IPS-20b (cell line): Measurements from ENCODE around the gene INTS4.
"Not testable (repeated sequence)": the region's sequence is repeated elsewhere in the genome, so short reads cannot be mapped to it uniquely, and the experiment has no call there.

ENCODE experiments used
- H3K27ac ChIP-seq: one replicate; pipeline ENCODE4 v1.5.1; 2013; ENCODE audit warnings: low read length
- H3K27me3 ChIP-seq: 2 replicates; pipeline ENCODE4 v1.6.1; 2013; ENCODE audit warnings: mild to moderate bottlenecking, low read length, inconsistent platforms; ENCODE audit not compliant: insufficient read depth
- H3K36me3 ChIP-seq: 2 replicates; pipeline ENCODE4 v1.6.1; 2013; ENCODE audit warnings: low read depth, mild to moderate bottlenecking, inconsistent platforms, low read length, moderate library complexity; ENCODE audit not compliant: insufficient read depth
- H3K4me1 ChIP-seq: 2 replicates; pipeline ENCODE4 v1.6.1; 2013; ENCODE audit warnings: mild to moderate bottlenecking, control low read depth, inconsistent platforms, low read length, moderate library complexity; ENCODE audit not compliant: insufficient read depth
- H3K4me3 ChIP-seq: 2 replicates; pipeline ENCODE4 v1.5.1; 2013; ENCODE audit warnings: mild to moderate bottlenecking, low read length, inconsistent platforms
- H3K9ac ChIP-seq: 2 replicates; pipeline ENCODE4 v1.6.1; 2013; ENCODE audit warnings: low read depth, mild to moderate bottlenecking, inconsistent platforms, low read length, moderate library complexity
- H3K9me3 ChIP-seq: 2 replicates; pipeline ENCODE4 v1.6.1; 2013; ENCODE audit warnings: mild to moderate bottlenecking, low read depth, low read length, inconsistent platforms; ENCODE audit not compliant: insufficient read depth

INTS4 gene, protein sequence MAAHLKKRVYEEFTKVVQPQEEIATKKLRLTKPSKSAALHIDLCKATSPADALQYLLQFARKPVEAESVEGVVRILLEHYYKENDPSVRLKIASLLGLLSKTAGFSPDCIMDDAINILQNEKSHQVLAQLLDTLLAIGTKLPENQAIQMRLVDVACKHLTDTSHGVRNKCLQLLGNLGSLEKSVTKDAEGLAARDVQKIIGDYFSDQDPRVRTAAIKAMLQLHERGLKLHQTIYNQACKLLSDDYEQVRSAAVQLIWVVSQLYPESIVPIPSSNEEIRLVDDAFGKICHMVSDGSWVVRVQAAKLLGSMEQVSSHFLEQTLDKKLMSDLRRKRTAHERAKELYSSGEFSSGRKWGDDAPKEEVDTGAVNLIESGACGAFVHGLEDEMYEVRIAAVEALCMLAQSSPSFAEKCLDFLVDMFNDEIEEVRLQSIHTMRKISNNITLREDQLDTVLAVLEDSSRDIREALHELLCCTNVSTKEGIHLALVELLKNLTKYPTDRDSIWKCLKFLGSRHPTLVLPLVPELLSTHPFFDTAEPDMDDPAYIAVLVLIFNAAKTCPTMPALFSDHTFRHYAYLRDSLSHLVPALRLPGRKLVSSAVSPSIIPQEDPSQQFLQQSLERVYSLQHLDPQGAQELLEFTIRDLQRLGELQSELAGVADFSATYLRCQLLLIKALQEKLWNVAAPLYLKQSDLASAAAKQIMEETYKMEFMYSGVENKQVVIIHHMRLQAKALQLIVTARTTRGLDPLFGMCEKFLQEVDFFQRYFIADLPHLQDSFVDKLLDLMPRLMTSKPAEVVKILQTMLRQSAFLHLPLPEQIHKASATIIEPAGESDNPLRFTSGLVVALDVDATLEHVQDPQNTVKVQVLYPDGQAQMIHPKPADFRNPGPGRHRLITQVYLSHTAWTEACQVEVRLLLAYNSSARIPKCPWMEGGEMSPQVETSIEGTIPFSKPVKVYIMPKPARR

GRCh38 chr11:77994434-77995362 lies at the start of gene INTS4:
Gene INTS4, minus strand, starts transcription at chr11:77994668. Its CDS starts 25 bp downstream, at chr11:77994643.
- peak within 1 kb of the TSS; percentile 83 for H3K27ac ChIP-seq
- H3K36me3 ChIP-seq: peaks cover 13% of the 10 kb centered on the region
- H3K9ac ChIP-seq: peak within 1 kb of the TSS; percentile 91
- peaks cover 5% of the 10 kb centered on the region; the same call in 1 of the 2 replicates for H3K4me1 ChIP-seq
- no peaks in the 10 kb centered on the region for H3K27me3 ChIP-seq
- H3K4me3 ChIP-seq: peak within 1 kb of the TSS; percentile 93
- no peaks in the 10 kb centered on the region for H3K9me3 ChIP-seq

DNA sequence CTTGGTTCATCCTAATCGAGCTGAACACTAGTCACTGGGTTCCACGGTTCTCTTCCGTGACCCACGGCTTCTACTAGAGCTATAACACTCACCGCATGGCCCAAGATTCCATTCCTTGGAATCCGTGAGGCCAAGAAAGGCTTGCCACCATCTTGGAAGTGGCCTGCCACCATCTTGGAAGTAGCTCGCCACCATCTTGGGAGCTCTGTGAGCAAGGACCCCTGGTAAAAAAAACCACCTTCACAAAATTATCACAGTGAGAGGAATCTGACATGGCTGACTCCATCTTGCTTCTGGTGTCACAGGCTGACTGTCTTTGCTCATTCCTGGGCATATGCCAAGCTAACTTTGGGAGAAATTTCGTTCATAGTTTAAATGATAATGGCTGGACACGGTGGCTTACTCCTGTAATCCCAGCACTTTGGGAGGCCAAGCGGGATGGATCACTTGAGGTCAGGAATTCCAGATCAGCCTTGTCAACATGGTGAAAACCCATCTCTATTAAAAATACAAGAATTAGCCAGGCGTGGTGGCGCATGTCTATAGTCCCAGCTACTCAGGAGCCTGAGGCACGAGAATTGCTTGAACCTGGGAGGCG lies 47.5 kb upstream of the INTS4 start:
- no peaks in the 10 kb centered on the region for H3K9me3 ChIP-seq
- H3K36me3 ChIP-seq: no peaks in the 10 kb centered on the region
- H3K27me3 ChIP-seq: peaks cover 8% of the 10 kb centered on the region; the same call in 1 of the 2 replicates
- H3K9ac ChIP-seq: no peak overlapping the region
- no peak overlapping the region for H3K4me3 ChIP-seq
- H3K27ac ChIP-seq: no peak overlapping the region
- no peaks in the 10 kb centered on the region for H3K4me1 ChIP-seq

GRCh38 chr11:78041380-78041719 lies 46.9 kb upstream of the INTS4 start:
- not testable (repeated sequence) for H3K27ac ChIP-seq, H3K27me3 ChIP-seq, H3K9me3 ChIP-seq, H3K36me3 ChIP-seq, H3K9ac ChIP-seq, H3K4me3 ChIP-seq, H3K4me1 ChIP-seq

DNA sequence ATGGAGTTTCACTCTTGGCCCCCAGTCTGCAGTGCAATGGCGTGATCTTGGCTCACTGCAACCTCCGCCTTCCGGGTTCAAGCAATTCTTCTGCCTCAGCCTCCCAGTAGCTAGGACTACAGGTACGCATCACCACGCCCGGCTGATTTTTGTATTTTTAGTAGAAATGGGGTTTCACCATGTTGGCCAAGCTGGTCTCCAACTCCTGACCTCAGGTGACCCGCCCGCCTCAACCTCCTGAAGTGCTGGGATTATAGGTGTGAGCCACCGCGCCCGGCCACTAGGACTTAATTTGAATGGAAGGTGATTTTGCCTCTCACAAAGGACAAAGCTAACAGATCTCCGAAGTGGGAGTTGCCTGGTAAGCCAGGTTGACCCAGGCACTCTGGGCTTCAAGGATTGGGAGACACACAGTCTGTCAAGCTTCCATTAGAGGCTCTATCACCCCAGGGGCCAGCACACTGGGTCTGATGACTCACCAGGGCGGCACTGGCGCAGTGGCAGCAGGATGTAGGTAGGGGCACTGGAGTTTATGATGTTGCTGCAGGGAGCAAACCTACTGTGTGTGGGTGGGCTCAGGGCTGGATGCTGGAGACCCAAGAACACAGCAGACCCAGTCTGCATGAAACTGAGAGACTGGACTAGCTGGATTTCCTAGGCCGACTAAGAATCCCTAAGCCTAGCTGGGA lies 46.4 kb upstream of the INTS4 start:
- H3K4me3 ChIP-seq: no peak overlapping the region
- no peaks in the 10 kb centered on the region for H3K36me3 ChIP-seq
- no peak overlapping the region for H3K9ac ChIP-seq
- H3K4me1 ChIP-seq: no peaks in the 10 kb centered on the region
- H3K27me3 ChIP-seq: peaks cover 5% of the 10 kb centered on the region; the same call in 1 of the 2 replicates
- H3K27ac ChIP-seq: no peak overlapping the region
- no peaks in the 10 kb centered on the region for H3K9me3 ChIP-seq

GRCh38 chr11:78039919-78040671 lies 45.6 kb upstream of the INTS4 start:
- H3K27me3 ChIP-seq: no peaks in the 10 kb centered on the region
- no peak overlapping the region for H3K4me3 ChIP-seq
- no peak overlapping the region for H3K9ac ChIP-seq
- no peaks in the 10 kb centered on the region for H3K36me3 ChIP-seq
- no peaks in the 10 kb centered on the region for H3K4me1 ChIP-seq
- H3K27ac ChIP-seq: no peak overlapping the region
- no peaks in the 10 kb centered on the region for H3K9me3 ChIP-seq

- Histone ChIP-seq H3K9ac (no peak overlapping the region), H3K27me3 (no peaks in the 10 kb centered on the region), H3K36me3 (no peaks in the 10 kb centered on the region), H3K27ac (no peak overlapping the region), H3K4me3 (no peak overlapping the region), H3K4me1 (no peaks in the 10 kb centered on the region), H3K9me3 (no peaks in the 10 kb centered on the region)
These were observed 45.0 kb upstream of the INTS4 start for GRCh38 chr11:78039391-78039918.

- H3K27me3 ChIP-seq: no peaks in the 10 kb centered on the region
- no peak overlapping the region for H3K27ac ChIP-seq
- no peaks in the 10 kb centered on the region for H3K4me1 ChIP-seq
- no peak overlapping the region for H3K4me3 ChIP-seq
- no peak overlapping the region for H3K9ac ChIP-seq
- no peaks in the 10 kb centered on the region for H3K9me3 ChIP-seq
- H3K36me3 ChIP-seq: no peaks in the 10 kb centered on the region
These were observed 44.3 kb upstream of the INTS4 start for GRCh38 chr11:78038697-78039313.

GRCh38 chr11:78037825-78038620 lies 43.6 kb upstream of the INTS4 start:
- Histone ChIP-seq H3K36me3 (no peaks in the 10 kb centered on the region), H3K4me3 (no peak overlapping the region), H3K9ac (no peak overlapping the region), H3K4me1 (no peaks in the 10 kb centered on the region), H3K27me3 (no peaks in the 10 kb centered on the region), H3K27ac (no peak overlapping the region), H3K9me3 (no peaks in the 10 kb centered on the region)

DNA sequence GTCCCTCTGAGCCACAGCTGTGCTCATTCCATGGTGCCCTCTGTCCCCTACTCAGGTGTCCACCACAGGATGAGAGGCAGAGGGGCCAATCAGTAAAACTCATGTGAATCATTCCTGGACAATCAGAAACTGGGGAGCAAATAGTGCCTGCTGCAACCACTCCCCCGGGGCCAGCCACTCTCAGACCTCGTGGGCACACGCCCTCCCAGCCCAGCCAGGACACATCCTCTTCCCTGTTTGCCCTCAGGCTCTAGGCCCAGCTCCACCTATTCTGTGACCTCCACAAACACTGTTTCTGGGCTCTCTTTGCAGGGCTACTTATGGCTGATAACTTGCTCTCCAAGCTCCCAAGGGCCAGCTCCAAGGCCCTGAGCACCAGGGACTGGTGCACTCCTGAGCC lies 42.6 kb upstream of the INTS4 start:
- no peak overlapping the region for H3K9ac ChIP-seq
- no peak overlapping the region for H3K27ac ChIP-seq
- no peaks in the 10 kb centered on the region for H3K36me3 ChIP-seq
- no peaks in the 10 kb centered on the region for H3K9me3 ChIP-seq
- H3K4me3 ChIP-seq: no peak overlapping the region
- no peaks in the 10 kb centered on the region for H3K4me1 ChIP-seq
- H3K27me3 ChIP-seq: no peaks in the 10 kb centered on the region
